Cardiac muscle cell (in vitro differentiated cells and primary cell): ENCODE measurements around the gene SRD5A2. TPM values are rescaled to one million over a fixed set of nuclear protein-coding genes. Genes with fewer than 3 reads are reported as not detected.

ENCODE experiments used
- DNase-seq, 2 donors: peaks; one replicate each; pipeline versions ENCODE4 v3.0.0 to v3.0.0-alpha.2; 2010 to 2017; ENCODE audit warnings: low read depth in 1 of 2, low spot score in 1 of 2
- H3K27ac ChIP-seq: fragments of 200-600 bp; sonication (generic); 2 replicates; pipeline ENCODE4 v1.5.1; 2016
- H3K27me3 ChIP-seq: fragments of 200-600 bp; sonication (generic); 2 replicates; pipeline ENCODE4 v1.6.0; 2016; ENCODE audit warnings: control low read depth
- H3K36me3 ChIP-seq: fragments of 200-600 bp; sonication (generic); 2 replicates; pipeline ENCODE4 v1.5.1; 2016; ENCODE audit warnings: control low read depth
- H3K4me1 ChIP-seq: fragments of 200-600 bp; sonication (generic); 2 replicates; pipeline ENCODE4 v1.8.1; 2017; ENCODE audit warnings: low read depth, mild to moderate bottlenecking, mixed run types
- H3K4me3 ChIP-seq: fragments of 200-600 bp; sonication (generic); 2 replicates; pipeline ENCODE4 v1.5.1; 2016; ENCODE audit warnings: mild to moderate bottlenecking
- H3K9me3 ChIP-seq: fragments of 200-600 bp; sonication (generic); 2 replicates; pipeline ENCODE4 v1.5.1; 2017; ENCODE audit warnings: low read depth, mild to moderate bottlenecking, control low read depth
- CTCF ChIP-seq: IDR thresholded peaks from 2 replicates; pipeline ENCODE4 v1.5.1; 2012; ENCODE audit warnings: low read depth, mild to moderate bottlenecking, low read length
- polyA plus RNA-seq: library from polyadenylated mRNA; unstranded; fragments of >200 nt; fragmentation: Nextera tagmentation; extraction: Ambion mirVana; gene quantifications from 2 replicates; pipeline ENCODE4 v1.2.1, GENCODE V29; 2016
- total RNA-seq: library from RNA; depleted of rRNA; stranded (reverse); fragments of >200 nt; gene quantifications from 2 replicates; pipeline ENCODE4 v1.2.3, GENCODE V29; 2016

SRD5A2 gene
- total and polyA plus RNA-seq, 2 experiments from 2014 or later, result 0.06 TPM; not detected in 1

DNA sequence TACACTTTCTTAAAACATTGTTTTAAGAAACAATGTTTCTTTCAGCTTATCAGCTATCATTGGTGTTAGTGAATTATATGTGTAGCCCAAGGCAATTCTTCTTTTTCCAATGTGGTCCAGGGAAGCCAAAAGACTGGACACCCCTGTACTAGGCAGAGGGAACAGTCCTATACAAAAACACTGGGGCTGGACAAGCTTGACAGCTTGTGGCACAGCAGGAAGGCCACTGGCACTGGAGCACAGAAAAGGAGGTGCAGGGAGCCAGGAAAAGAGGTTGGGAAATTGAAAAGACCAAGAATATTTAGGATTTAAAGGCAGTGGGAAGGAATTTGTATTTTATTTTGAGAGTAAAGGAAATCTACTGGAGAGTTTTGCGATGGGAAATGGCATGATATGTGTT lies 47.7 kb downstream of the SRD5A2 start:
- DNase-seq, result no peak
- H3K27me3 ChIP-seq, result no peaks in the 10 kb centered on the region
- H3K4me1 ChIP-seq, result no peaks in the 10 kb centered on the region
- no peak overlapping the region for H3K4me3 ChIP-seq
- H3K27ac ChIP-seq, result no peak overlapping the region
- TF ChIP-seq CTCF, result no peak
- no peaks in the 10 kb centered on the region for H3K9me3 ChIP-seq
- H3K36me3 ChIP-seq, result no peaks in the 10 kb centered on the region

GRCh38 chr2:31531101-31531500 lies 49.6 kb downstream of the SRD5A2 start:
- no peak for TF ChIP-seq CTCF
- no peaks in the 10 kb centered on the region for H3K4me1 ChIP-seq
- H3K9me3 ChIP-seq, result no peaks in the 10 kb centered on the region
- H3K4me3 ChIP-seq, result no peak overlapping the region
- no peak for DNase-seq
- H3K27ac ChIP-seq, result no peak overlapping the region
- H3K27me3 ChIP-seq, result no peaks in the 10 kb centered on the region
- H3K36me3 ChIP-seq, result no peaks in the 10 kb centered on the region

DNA sequence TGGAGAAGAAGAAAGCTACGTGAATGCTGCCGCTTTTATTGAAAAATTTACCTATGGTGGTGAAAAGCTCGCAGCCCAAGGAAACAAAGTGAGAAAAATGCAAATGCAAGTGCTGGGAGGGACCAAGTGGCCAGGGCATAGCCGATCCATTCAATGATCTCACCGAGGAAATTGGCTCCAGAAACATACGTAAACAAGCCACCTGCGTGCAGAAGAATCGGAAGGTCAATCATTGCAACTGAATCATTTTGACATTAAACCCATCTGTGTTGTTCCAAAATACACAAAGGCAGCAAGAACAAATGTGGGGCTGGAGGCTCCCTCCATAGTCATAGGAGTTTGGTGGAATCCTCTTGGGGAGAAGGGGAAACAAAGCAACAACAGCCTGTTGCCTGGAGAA lies 51.5 kb downstream of the SRD5A2 start:
- Histone ChIP-seq H3K27me3 (no peaks in the 10 kb centered on the region), H3K4me3 (no peak overlapping the region), H3K36me3 (no peaks in the 10 kb centered on the region), H3K4me1 (no peaks in the 10 kb centered on the region), H3K9me3 (no peaks in the 10 kb centered on the region), H3K27ac (no peak overlapping the region)
- no peak for DNase-seq
- no peak for TF ChIP-seq CTCF

DNA sequence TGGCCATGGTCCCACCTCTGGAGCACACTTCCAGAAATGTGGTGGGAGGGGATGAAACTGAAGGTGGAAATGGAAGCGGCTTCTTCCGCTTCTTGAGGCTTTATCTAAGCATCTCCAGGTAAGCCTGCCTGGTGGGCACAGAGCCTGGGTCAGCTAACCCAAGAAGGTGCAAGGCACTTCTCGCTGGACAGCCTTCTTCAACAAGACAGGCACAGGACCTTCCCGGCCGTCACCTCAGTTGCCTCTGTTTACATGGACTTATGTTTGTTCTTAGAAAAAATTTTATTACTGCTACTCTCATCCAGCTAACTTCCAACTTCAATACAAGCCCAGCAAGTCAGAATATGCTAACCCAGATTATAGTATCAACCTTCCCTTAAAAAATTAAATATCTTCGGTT lies 51.9 kb downstream of the SRD5A2 start:
- H3K36me3 ChIP-seq, result no peaks in the 10 kb centered on the region
- TF ChIP-seq CTCF, result no peak
- DNase-seq, result no peak
- no peaks in the 10 kb centered on the region for H3K27me3 ChIP-seq
- no peaks in the 10 kb centered on the region for H3K4me1 ChIP-seq
- H3K9me3 ChIP-seq, result no peaks in the 10 kb centered on the region
- H3K4me3 ChIP-seq, result no peak overlapping the region
- no peak overlapping the region for H3K27ac ChIP-seq

DNA sequence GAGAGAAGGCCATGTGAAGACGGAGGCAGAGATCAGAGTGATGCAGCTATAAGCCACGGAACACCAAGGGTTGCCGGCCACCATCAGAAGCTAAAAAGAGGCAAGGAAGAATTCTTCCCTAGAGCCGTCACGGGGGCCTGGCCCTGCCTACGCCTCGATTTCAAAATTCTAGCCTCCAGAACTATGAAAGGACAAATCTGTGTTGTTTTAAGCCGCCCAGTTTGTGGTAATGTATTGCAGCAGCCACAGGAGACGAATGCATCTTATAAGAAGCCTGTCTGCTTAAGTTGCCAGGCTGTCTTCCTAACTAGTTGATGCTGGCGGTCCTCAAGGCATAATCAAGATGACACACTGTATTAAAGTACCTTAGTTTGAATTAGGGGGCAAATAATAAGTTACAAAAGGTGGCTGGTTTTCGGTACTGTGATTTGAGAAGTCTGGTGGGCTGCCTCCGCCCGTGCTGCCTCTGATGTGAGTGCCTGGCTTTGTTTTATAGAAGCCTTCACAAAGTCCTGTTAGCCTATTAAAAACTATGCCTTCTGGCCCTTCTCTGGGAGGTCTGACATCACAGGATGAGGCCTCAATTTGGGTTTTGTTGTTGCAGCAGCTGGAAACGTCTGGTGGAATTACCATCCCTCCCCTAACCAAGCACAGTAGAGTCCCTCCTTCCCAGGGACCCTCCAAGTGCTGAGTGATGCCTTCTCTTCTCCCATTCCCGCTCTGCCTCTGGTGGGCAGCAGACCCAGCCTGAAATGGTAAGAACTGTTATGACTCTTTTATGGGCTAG lies 53.6 kb downstream of the SRD5A2 start:
- Histone ChIP-seq H3K4me3 (no peak overlapping the region), H3K27me3 (no peaks in the 10 kb centered on the region), H3K9me3 (no peaks in the 10 kb centered on the region), H3K27ac (no peak overlapping the region), H3K4me1 (no peaks in the 10 kb centered on the region), H3K36me3 (no peaks in the 10 kb centered on the region)
- DNase-seq, result no peak
- no peak for TF ChIP-seq CTCF
